Endothelial cell of umbilical vein (primary cell): Measurements from ENCODE around the gene CCDC15. TPM values are rescaled to one million over a fixed set of nuclear protein-coding genes. Genes with fewer than 3 reads are reported as not detected.

Experiments used
- BruUV-seq: library from RNA; stranded (reverse); fragments of 400-500 nt; replicated peaks from 2 replicates; lab custom pipeline; 2021; lab: Mats Ljungman, UMichigan
- CTCF ChIA-PET: fragments of 300-600, 350-600 bp; sonication (Branson Sonifier 250); formaldehyde crosslinking; loops from one replicate; lab custom pipeline; 2021; ENCODE audit warnings: antibody characterized with exemption, inconsistent platforms; lab: Charles Lee
- POLR2A ChIA-PET: fragments of 300-600, 350-600 bp; sonication (Branson Sonifier 250); formaldehyde crosslinking; loops from one replicate; lab custom pipeline; 2021; ENCODE audit warnings: antibody characterized with exemption, inconsistent platforms; lab: Charles Lee
- DNase-seq: peaks from one replicate; pipeline ENCODE4 v3.0.0-alpha.2; 2011; ENCODE audit warnings: low read depth, low spot score
- FAIRE-seq: peaks from 2 replicates; lab custom pipeline; 2011; peaks lifted over from hg19 to GRCh38; lab: Jason Lieb, UNC
- H2AFZ ChIP-seq: 2 replicates; pipeline ENCODE4 v1.6.0; 2012; ENCODE audit warnings: low read depth, low read length, control low read depth, inconsistent platforms
- H3K27ac ChIP-seq: 2 replicates; pipeline ENCODE4 v1.5.1; 2011; ENCODE audit warnings: low read depth, mild to moderate bottlenecking, control low read depth, low read length, moderate library complexity; ENCODE audit not compliant: insufficient read depth
- H3K27me3 ChIP-seq, 2 experiments: 2 replicates each; pipeline versions ENCODE4 v1.6.0 to v1.6.1; 2011; ENCODE audit warnings: low read length in 2 of 2, mixed read lengths in 1 of 2; ENCODE audit not compliant: control insufficient read depth in 2 of 2, insufficient read depth in 2 of 2
- H3K36me3 ChIP-seq, 2 experiments: 2 replicates in 1 of 2; 3 replicates in 1 of 2; pipeline ENCODE4 v1.5.1; 2011; ENCODE audit warnings: low read length in 2 of 2, mild to moderate bottlenecking in 1 of 2, moderate library complexity in 1 of 2; ENCODE audit not compliant: control insufficient read depth in 2 of 2, insufficient read depth in 2 of 2; ENCODE audit errors: extremely low read depth in 1 of 2
- H3K4me1 ChIP-seq: 3 replicates; pipeline ENCODE4 v1.5.1; 2011; ENCODE audit warnings: mild to moderate bottlenecking, low read length; ENCODE audit not compliant: control insufficient read depth, insufficient read depth; ENCODE audit errors: extremely low read depth
- H3K4me2 ChIP-seq: 2 replicates; pipeline ENCODE4 v1.6.1; 2011; ENCODE audit warnings: low read length, control low read depth, mixed read lengths; ENCODE audit not compliant: insufficient read depth
- H3K4me3 ChIP-seq, 3 experiments: fragments of 200-600 bp in 1 of 3; sonication (generic), shearing (Covaris generic) in 1 of 3; replicated peaks in 1 of 3; 2 replicates each; pipeline ENCODE4 v1.5.1; 2011 to 2016; ENCODE audit warnings: control low read depth in 3 of 3, low read length in 3 of 3, mild to moderate bottlenecking in 2 of 3, inconsistent platforms in 1 of 3, low read depth in 1 of 3, moderate library complexity in 1 of 3; ENCODE audit not compliant: insufficient read depth in 1 of 3
- H3K79me2 ChIP-seq: 2 replicates; pipeline ENCODE4 v1.6.0; 2012; ENCODE audit warnings: low read length, inconsistent platforms; ENCODE audit not compliant: control insufficient read depth, insufficient read depth
- H3K9ac ChIP-seq: replicated peaks from 2 replicates; pipeline ENCODE3; 2011; ENCODE audit warnings: low read length, control low read depth; ENCODE audit not compliant: insufficient read depth; ENCODE audit errors: extremely low read depth
- H3K9me1 ChIP-seq: replicated peaks from 3 replicates; pipeline ENCODE4 v1.6.0; 2011; ENCODE audit warnings: mild to moderate bottlenecking, low read length; ENCODE audit not compliant: control insufficient read depth, insufficient read depth; ENCODE audit errors: extremely low read depth
- H3K9me3 ChIP-seq: replicated peaks from 2 replicates; pipeline ENCODE4 v1.5.1; 2012; ENCODE audit warnings: low read length, inconsistent platforms; ENCODE audit not compliant: control insufficient read depth, insufficient read depth
- H4K20me1 ChIP-seq: replicated peaks from 2 replicates; pipeline ENCODE3; 2011; ENCODE audit warnings: mild to moderate bottlenecking, low read length; ENCODE audit not compliant: control insufficient read depth, insufficient read depth; ENCODE audit errors: extremely low read depth
- FOS ChIP-seq: IDR thresholded peaks from 2 replicates; pipeline ENCODE4 v1.6.1; 2011; ENCODE audit warnings: mild to moderate bottlenecking, low read length, moderate library complexity, borderline replicate concordance; ENCODE audit not compliant: insufficient read depth
- GATA2 ChIP-seq: IDR thresholded peaks from 2 replicates; pipeline ENCODE4 v1.7.0; 2011; ENCODE audit warnings: low read depth, mild to moderate bottlenecking, moderate library complexity, mixed read lengths, low read length; ENCODE audit not compliant: insufficient read length, insufficient read depth
- POLR2A ChIP-seq: IDR thresholded peaks from 2 replicates; pipeline ENCODE4 v1.6.1; 2012; ENCODE audit warnings: low read depth, mild to moderate bottlenecking, control low read depth, low read length
- POLR2AphosphoS5 ChIP-seq: IDR thresholded peaks from 2 replicates; pipeline ENCODE4 v1.6.1; 2012; ENCODE audit warnings: low read depth, mild to moderate bottlenecking, control low read depth, low read length, moderate library complexity; ENCODE audit not compliant: insufficient read depth
- dilution Hi-C: fragments of 300-500 bp; cut with MboI; formaldehyde crosslinking; loops from one replicate; pipeline ENCODE4 v1.15.0; 2019; ENCODE audit warnings: low sequenced_read_pairs; ENCODE audit not compliant: extremely low pct_ligation_motif_present
- intact Hi-C: fragments of 100-400 bp; cut with micrococcal nuclease; formaldehyde crosslinking; loops from one replicate; pipeline ENCODE4 v1.10.0; 2022
- polyA plus RNA-seq, 4 experiments: library from polyadenylated mRNA; depleted of rRNA in 3 of 4; stranded (reverse) in 3 of 4; unstranded in 1 of 4; fragments of >200 nt; gene quantifications; 2 replicates each; pipeline versions ENCODE4 v1.2.1 to v1.2.3, GENCODE V29; 2011 to 2012; ENCODE audit warnings: missing spikeins in 1 of 4
- total RNA-seq: library from RNA; stranded (reverse); gene quantifications from 2 replicates; pipeline ENCODE4 v1.2.3, GENCODE V29; 2021

The CCDC15 gene
- total and polyA plus RNA-seq, 2 donors (not counting 3 experiments of a cell fraction or from before 2014, with no cell fraction given): 0.75 to 3.8 TPM

GRCh38 chr11:124938970-124939369 is 15.0 kb upstream of the CCDC15 start:
- CTCF ChIA-PET: interaction anchor here (1.5 kb wide), 1 partner anchor 15 kb away, joined by 3 read pairs; the partner anchor contains the start of gene CCDC15

GRCh38 chr11:124941703-124942102 is 12.3 kb upstream of the CCDC15 start:
- Histone ChIP-seq H4K20me1 (no peaks in the 10 kb centered on the region), H3K9ac (no peak overlapping the region), H3K4me2 (no peak overlapping the region), H3K27ac (no peak overlapping the region), H3K79me2 (no peaks in the 10 kb centered on the region), H3K9me1 (no peaks in the 10 kb centered on the region), H3K9me3 (no peaks in the 10 kb centered on the region), H3K4me1 (no peaks in the 10 kb centered on the region), H3K36me3 (no peaks in the 10 kb centered on the region), H3K4me3 (no peak overlapping the region), H3K27me3 (peaks cover 0 to 2% of the 10 kb centered on the region in 2 experiments), H2AFZ (no peak overlapping the region)
- intact Hi-C loops: no loop called here
- BruUV-seq: no TSS peak
- CTCF ChIA-PET: interaction anchor here (0.7 to 3.6 kb wide), 6 partner anchors 12 to 75 kb away, joined by 3 to 14 read pairs (median 3); partner anchors contain the start of gene CCDC15
- FAIRE-seq: no peak
- POLR2A ChIA-PET: interaction anchor here (2.0 kb wide), 1 partner anchor 12 kb away, joined by 6 read pairs; the partner anchor contains the start of gene CCDC15
- no peak for DNase-seq
- no peak for TF ChIP-seq FOS
- dilution Hi-C loops: no loop called here

More at GRCh38 chr11:124938970-124939369, 15.0 kb upstream of the CCDC15 start:
- Histone ChIP-seq H3K9me3 (no peaks in the 10 kb centered on the region), H3K36me3 (no peaks in the 10 kb centered on the region), H3K9ac (no peak overlapping the region), H3K4me3 (no peak overlapping the region), H3K27ac (no peak overlapping the region), H3K9me1 (no peaks in the 10 kb centered on the region), H4K20me1 (no peaks in the 10 kb centered on the region), H2AFZ (no peak overlapping the region), H3K27me3 (peaks cover 0 to 3% of the 10 kb centered on the region in 2 experiments), H3K4me1 (peaks cover 6% of the 10 kb centered on the region), H3K79me2 (no peaks in the 10 kb centered on the region), H3K4me2 (no peak overlapping the region)
- dilution Hi-C loops (no loop called here), intact Hi-C loops (no loop called here)
- DNase-seq (no peak), FAIRE-seq (no peak)
- BruUV-seq: no TSS peak
- no peak for TF ChIP-seq GATA2
- TF ChIP-seq FOS: no peak
- TF ChIP-seq POLR2AphosphoS5: no peak
- TF ChIP-seq POLR2A: no peak
- POLR2A ChIA-PET: no interaction called here
